NCI-H187 (cell line): Measurements from ENCODE around the gene ADORA3.
A peak's percentile ranks its signal among the peaks of the same experiment; 100 is the strongest.

Experiments
- DNase-seq, 2 experiments: peaks; one replicate each; lab custom pipeline; 2025; lab: John Stamatoyannopoulos, UW

The ADORA3 gene

GRCh38 chr1:111475701-111476100 lies 27.7 kb downstream of the ADORA3 start:
- peak; percentile 27 to 34 for DNase-seq

DNA sequence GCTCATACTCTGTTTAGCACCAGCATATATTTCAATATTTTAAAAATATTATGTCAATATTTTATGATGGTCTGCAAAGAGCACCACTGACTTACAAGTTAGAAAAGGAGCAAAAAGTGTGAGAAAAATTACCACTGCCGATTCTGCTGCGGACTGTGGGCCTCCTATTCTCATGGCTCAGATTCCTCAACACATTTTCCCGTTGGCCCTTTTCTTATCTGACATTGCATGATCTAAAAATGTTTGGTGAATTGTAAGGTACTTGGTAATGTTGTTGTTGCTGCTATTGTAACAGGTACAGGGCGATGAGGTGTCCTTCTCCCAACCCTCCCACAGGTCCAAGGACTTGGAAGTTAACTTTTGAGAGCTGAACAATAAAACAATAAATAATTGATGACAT lies 28.9 kb downstream of the ADORA3 start:
- DNase-seq = no peak

DNA sequence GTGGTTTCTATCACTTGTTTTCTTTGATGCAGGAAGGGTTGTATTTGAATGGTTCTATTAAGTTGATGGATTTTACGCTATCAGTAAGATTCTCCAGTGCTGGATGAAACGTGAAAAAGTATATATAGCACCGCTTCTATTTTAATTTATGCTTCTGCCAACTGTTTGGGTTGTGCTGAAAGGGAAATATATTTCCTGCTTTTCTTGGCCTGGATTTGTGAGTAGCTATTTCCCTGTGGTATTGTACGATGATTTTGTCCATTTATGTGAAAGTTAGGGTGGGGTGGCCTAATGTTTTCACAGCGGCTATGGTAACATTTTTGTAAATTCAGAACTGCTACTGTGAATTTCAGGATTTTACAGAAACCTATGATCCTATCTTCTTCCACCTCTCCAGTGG lies 29.3 kb downstream of the ADORA3 start:
- DNase-seq = no peak

- no peak for DNase-seq
Measured at GRCh38 chr1:111471538-111471937, 31.9 kb downstream of the ADORA3 start.

- DNase-seq = no peak
Measured at GRCh38 chr1:111471012-111471411, 32.4 kb downstream of the ADORA3 start.

- no peak for DNase-seq
Measured at GRCh38 chr1:111470596-111470995, 32.8 kb downstream of the ADORA3 start.

GRCh38 chr1:111469539-111469938 lies 33.9 kb downstream of the ADORA3 start:
- no peak for DNase-seq

GRCh38 chr1:111468717-111469100 lies 34.7 kb downstream of the ADORA3 start:
- DNase-seq = no peak

DNA sequence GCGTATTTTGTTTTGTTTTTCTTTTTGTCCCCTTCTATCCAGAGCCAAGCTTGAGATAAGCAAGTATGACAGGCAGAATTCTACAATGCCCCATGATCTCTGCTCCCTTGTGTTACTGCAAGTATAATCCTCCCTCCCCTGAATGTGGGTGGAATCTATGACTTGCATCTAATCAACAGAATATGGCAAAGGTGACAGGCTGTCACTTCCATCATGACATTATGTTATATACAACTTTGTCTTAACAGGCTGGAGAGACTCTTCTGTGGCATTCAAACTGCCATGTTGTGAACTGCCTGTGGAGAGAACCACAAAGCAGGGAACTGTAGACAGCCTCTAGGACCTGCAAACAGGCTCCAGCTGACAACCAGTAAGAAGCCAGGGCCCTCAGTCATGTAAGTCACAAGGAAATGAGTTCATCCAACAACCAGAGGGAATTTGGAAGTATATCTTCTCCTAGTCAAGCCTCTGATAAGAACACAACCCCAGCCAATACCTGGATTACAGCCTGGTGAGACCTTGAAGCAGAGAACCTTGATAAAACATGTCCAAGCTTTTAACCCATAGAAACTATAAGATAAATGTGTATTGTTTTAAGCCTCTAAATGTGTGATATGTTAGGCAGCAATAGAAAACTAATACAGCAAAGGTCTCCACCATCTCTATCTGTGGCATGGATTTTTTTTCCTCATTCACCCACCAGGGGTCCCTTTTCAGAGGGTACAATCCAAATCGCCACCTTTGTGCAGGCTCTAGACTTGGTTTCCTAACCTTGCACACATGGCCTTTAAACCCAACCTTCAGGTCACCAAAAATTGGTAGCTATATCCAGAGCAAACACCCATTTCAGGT lies 35.3 kb downstream of the ADORA3 start:
- no peak for DNase-seq

GRCh38 chr1:111466480-111466879 lies 37.0 kb downstream of the ADORA3 start:
- DNase-seq = no peak

DNA sequence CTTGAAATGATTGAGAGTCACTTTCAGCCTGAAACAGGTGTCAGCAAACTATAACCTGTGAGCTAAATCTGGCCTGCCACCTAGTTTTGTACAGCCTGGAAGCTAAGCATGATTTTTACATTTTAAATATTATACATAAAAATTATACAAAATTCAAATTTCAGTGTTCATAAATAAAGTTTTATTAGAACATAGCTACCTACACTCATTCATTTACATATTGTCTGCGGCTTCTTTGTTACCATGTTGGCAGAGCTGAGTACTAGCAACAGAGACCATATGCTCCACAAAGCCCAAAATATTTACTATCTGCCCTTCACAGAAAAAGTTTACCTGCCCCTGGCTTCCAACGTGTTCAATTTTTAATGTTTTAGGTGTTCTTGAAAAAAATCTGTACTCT lies 37.7 kb downstream of the ADORA3 start:
- DNase-seq = no peak

DNA sequence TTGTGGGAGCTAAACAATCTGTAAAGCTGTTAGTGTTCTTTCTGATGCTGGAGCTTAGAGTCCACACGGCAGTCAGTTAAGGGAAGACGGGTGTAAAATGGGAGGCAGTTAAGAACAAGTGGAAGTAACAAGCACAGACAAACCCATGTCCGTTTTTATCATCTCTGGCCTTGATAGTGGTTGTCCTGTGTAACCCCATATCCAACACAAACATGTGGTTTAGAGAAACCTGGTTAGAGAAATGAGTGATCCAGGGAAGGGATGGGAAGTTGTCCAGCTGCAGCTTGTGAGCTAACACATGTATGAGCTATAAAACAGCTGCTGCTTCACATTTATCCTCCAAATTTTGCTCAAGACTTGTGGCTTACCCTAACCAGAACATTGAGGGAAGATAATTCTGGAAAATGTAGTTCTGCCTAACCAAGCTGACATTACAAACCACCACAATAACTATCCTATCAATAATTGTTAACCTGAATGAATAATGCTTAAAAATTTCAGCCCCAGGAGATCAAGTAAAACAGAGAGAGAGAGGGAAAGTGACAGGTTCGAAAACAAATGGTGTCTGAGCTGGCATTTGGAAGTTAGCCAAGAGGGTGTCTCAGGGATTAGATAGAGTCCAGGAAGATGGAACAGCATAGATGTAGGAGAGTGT lies 40.3 kb downstream of the ADORA3 start:
- DNase-seq = no peak

GRCh38 chr1:111462370-111463028 lies 40.9 kb downstream of the ADORA3 start:
- no peak for DNase-seq

DNA sequence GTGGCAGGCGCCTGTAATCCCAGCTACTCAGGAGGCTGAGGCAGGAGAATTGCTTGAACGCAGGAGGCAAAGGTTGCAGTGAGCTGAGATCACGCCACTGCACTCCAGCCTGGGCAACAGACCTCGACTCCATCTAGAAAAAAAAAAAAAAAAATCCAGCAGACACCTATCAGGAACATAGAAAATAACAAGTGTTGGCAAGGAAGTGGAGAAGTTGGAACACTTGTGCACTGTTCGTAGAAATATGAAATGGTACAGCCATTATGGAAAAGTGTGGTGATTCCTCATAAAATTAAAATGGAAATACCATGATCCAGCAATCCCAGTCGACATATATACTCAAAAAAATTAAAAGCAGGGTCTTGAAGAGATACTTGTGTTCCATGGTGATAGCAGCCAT lies 41.7 kb downstream of the ADORA3 start:
- DNase-seq = no peak

DNA sequence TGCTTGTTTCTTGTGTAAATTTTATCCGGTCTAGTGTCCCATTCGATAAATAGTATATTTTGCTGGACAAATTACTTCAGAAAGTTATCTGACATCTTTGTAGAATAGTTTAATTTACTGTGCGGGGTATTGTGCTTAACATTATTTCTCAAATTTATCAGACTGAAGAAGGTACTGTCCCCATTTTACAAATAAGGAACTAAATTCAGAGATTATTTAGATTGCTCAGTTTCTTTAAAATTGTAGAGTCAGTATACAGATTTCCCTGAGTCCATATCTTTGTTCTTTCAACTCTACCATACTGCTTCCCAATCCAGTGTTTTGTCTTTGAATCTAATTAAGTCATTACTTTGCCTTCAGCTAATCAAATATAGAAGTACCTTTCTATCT lies 47.8 kb downstream of the ADORA3 start:
- DNase-seq = no peak

GRCh38 chr1:111454859-111455641 lies 48.4 kb downstream of the ADORA3 start:
- no peak for DNase-seq

DNA sequence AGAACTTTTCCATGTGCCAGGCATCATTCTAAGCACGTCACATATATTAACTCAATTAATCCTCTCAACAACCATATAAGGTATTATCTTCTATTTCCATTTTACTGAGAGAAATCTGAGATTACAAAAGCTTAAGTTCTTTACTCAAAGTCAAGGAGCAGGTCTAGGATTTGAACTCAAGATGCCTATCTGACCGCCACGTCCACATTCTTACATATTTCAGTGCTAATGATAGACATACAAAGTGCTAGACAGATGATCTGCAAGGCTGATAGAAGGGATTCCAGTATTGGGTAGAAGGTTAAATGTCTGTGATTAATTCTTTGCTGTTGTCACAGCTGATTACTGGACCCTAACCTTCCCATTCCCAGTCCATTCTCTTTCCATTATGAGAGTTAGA lies 49.7 kb downstream of the ADORA3 start:
- no peak for DNase-seq

- DNase-seq = no peak
Measured at GRCh38 chr1:111452581-111452980, 50.9 kb downstream of the ADORA3 start.

DNA sequence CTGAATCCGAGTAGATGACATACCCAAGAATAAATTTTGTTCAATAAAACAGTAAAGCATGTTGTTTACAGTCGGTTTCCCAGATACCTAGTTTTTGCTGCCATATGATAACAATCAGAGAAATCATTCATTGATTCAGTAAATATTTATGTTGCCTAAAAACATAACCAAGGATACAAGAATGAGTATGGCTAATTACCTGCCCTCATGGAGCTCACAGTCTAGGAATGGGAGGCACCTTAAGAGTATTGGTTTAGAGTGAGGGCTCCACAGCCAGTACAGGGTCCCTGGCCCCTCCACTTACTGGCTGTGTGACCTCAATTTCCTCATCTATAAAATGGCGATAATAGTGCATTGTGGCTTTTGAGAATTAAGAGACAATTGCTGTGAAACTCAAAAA lies 53.2 kb downstream of the ADORA3 start:
- no peak for DNase-seq

DNA sequence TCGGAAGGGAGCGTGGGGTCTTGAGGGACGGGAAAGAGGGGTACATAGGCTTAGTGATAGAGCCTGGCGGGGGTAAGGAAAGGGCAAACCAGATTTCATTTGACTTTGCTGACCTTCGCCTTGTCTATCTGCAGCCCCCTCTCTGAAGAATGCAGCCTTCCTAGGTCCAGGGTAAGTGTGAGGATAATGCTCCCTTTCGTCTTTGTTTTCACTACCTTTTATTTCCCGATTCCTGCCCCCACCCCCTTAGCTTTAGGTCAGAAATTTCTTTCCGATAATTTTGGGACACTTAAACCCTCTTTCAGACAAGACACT lies 53.8 kb downstream of the ADORA3 start:
- no peak for DNase-seq
